Stromal cell of bone marrow (primary cell): ENCODE measurements around the gene NCOR2.

Source experiments
- DNase-seq: peaks from one replicate; pipeline ENCODE4 v3.0.0-alpha.2; 2012; ENCODE audit warnings: low read depth

Gene NCOR2

GRCh38 chr12:124543590-124544310 is 23.7 kb downstream of the NCOR2 start:
- no peak for DNase-seq

- DNase-seq, result no peak
These were observed 24.3 kb downstream of the NCOR2 start for GRCh38 chr12:124543052-124543589.

GRCh38 chr12:124542021-124542949 is 25.1 kb downstream of the NCOR2 start:
- no peak for DNase-seq

- DNase-seq, result no peak
These were observed 26.1 kb downstream of the NCOR2 start for GRCh38 chr12:124541322-124541721.

GRCh38 chr12:124539084-124540041 is 28.0 kb downstream of the NCOR2 start:
- DNase-seq, result no peak

- no peak for DNase-seq
These were observed 29.0 kb downstream of the NCOR2 start for GRCh38 chr12:124538194-124539082.

GRCh38 chr12:124537525-124538193 is 29.8 kb downstream of the NCOR2 start:
- no peak for DNase-seq

- DNase-seq, result no peak
These were observed 30.8 kb downstream of the NCOR2 start for GRCh38 chr12:124536641-124537040.

- no peak for DNase-seq
These were observed 32.4 kb downstream of the NCOR2 start for GRCh38 chr12:124534776-124535740.

- no peak for DNase-seq
These were observed 34.0 kb downstream of the NCOR2 start for GRCh38 chr12:124533456-124533855.

GRCh38 chr12:124532967-124533366 is 34.4 kb downstream of the NCOR2 start:
- no peak for DNase-seq

GRCh38 chr12:124532331-124532750 is 35.1 kb downstream of the NCOR2 start:
- DNase-seq, result no peak

GRCh38 chr12:124531906-124532305 is 35.5 kb downstream of the NCOR2 start:
- no peak for DNase-seq

GRCh38 chr12:124531281-124531745 is 36.1 kb downstream of the NCOR2 start:
- no peak for DNase-seq

GRCh38 chr12:124530637-124531263 is 36.7 kb downstream of the NCOR2 start:
- no peak for DNase-seq

- no peak for DNase-seq
These were observed 37.7 kb downstream of the NCOR2 start for GRCh38 chr12:124529565-124530276.

GRCh38 chr12:124527861-124528561 is 39.4 kb downstream of the NCOR2 start:
- no peak for DNase-seq
